Measurements from ENCODE around the gene FDX1.

FDX1 gene

DNA sequence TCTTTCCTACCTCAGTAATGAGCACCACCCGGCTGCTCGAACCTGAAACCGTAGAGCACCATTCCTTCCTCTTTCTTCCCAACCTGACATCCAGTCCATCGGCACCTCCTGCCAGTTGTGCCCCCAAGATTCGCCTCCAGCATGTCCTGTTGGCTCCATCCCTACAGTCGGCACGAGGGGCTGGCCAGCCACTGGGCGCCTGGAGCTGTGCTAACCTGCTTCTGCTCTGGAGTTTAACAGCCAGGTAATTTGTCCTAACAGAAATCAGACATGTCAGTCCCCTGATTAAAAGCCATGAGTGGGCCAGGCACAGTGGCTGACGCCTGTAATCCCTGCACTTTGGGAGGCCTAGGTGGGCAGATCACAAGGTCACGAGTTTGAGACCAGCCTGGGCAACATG is 16.8 kb downstream of the FDX1 start:
- no peak overlapping the region for H3K4me3 ChIP-seq (ENCODE audit: low read depth, low read length)
- DNase-seq (ENCODE audit: low read depth), result no peak
- TF ChIP-seq, protein P1, sequence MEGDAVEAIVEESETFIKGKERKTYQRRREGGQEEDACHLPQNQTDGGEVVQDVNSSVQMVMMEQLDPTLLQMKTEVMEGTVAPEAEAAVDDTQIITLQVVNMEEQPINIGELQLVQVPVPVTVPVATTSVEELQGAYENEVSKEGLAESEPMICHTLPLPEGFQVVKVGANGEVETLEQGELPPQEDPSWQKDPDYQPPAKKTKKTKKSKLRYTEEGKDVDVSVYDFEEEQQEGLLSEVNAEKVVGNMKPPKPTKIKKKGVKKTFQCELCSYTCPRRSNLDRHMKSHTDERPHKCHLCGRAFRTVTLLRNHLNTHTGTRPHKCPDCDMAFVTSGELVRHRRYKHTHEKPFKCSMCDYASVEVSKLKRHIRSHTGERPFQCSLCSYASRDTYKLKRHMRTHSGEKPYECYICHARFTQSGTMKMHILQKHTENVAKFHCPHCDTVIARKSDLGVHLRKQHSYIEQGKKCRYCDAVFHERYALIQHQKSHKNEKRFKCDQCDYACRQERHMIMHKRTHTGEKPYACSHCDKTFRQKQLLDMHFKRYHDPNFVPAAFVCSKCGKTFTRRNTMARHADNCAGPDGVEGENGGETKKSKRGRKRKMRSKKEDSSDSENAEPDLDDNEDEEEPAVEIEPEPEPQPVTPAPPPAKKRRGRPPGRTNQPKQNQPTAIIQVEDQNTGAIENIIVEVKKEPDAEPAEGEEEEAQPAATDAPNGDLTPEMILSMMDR (IDR thresholded peaks at IDR 0.05; ENCODE audit: insufficient read depth, low read depth, low read length, missing control alignments), result no peak

DNA sequence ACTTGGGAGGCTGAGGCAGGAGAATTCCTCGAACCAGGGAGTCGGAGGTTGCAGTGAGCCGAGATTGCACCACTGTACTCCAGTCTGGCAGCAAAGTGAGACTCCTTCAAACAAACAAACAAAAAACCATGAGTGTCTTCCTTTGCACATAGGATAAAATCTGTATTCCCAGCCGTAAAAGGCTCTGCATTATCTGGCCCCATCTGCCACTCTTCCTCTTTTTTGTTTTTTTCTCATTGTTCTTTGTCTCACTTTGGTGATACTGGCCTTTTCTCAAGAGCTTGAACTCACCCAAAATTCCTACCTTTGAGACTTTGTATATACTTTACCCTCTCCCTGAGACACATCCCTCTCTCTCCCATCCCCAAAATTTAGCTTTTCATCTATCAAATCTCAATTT is 17.6 kb downstream of the FDX1 start:
- TF ChIP-seq, protein P1 (IDR thresholded peaks at IDR 0.05; ENCODE audit: insufficient read depth, low read depth, low read length, missing control alignments), result no peak
- no peak for DNase-seq (ENCODE audit: low read depth)
- no peak overlapping the region for H3K4me3 ChIP-seq (ENCODE audit: low read depth, low read length)

- peak; percentile 38 for DNase-seq (ENCODE audit: low read depth)
- H3K4me3 ChIP-seq (ENCODE audit: low read depth, low read length), result no peak overlapping the region
- TF ChIP-seq, protein P1 (IDR thresholded peaks at IDR 0.05; ENCODE audit: insufficient read depth, low read depth, low read length, missing control alignments), result peak; percentile 37
These were observed 18.4 kb downstream of the FDX1 start for GRCh38 chr11:110447897-110448745.

DNA sequence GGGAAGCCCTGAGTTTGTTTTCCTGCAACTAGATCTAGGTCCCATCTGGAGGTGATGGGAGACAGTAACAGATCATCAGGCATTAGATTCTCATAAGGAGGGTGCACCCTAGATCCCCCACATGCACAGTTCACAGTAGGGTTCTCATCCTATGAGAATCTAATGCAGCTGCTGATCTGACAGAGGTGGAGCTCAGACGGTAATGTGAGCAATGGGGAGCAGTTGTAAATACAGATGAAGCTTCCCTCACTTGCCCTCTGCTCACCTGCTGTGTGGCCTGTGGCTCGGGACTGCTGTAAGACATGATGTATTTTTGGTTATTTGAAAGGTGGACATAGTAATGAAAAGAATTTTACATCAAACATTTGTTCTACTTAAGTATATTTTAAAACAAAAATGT is 20.5 kb downstream of the FDX1 start:
- no peak overlapping the region for H3K4me3 ChIP-seq (ENCODE audit: low read depth, low read length)
- TF ChIP-seq, protein P1 (IDR thresholded peaks at IDR 0.05; ENCODE audit: insufficient read depth, low read depth, low read length, missing control alignments), result no peak
- DNase-seq (ENCODE audit: low read depth), result no peak

- no peak for DNase-seq (ENCODE audit: low read depth)
- TF ChIP-seq, protein P1 (IDR thresholded peaks at IDR 0.05; ENCODE audit: insufficient read depth, low read depth, low read length, missing control alignments), result no peak
- H3K4me3 ChIP-seq (ENCODE audit: low read depth, low read length), result no peak overlapping the region
These were observed 23.0 kb downstream of the FDX1 start for GRCh38 chr11:110452720-110453119.

DNA sequence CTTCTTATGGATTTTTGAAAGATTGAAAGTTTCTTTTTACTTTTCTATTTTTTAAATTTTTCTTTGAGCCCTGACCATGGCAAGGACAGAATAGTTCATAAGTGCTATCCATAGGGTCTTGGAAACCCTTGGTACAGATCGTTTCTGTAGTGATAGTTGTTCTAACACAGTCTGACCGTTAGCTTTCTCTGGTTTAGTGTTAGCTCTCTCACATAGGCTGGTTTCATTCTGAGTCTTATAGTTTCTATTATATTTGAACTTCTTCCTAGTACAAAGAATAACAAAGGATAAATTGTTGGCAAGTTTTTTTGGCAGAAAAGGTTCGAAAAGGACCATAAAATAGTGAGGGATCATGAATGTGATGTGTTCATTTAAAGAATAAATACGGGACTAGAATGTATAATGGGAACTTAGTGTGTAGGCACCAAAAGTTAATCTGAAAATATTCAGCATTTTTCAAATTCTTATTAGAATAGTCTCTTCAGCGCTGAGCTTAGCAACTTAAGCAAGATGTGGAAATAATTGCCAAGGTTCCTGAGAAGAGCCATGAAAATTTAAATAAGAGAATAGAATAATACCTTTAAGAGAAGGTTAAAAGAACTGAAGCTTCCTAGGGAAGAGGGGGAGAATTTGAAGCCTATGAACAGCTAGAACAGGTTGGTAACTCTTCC is 24.1 kb downstream of the FDX1 start:
- peak; percentile 60 for DNase-seq (ENCODE audit: low read depth)
- H3K4me3 ChIP-seq (ENCODE audit: low read depth, low read length), result no peak overlapping the region
- TF ChIP-seq, protein P1 (IDR thresholded peaks at IDR 0.05; ENCODE audit: insufficient read depth, low read depth, low read length, missing control alignments), result no peak

Measured in GM12865 (cell line).